ENCODE measurements around the gene TTC21B. TPM values are rescaled to one million over a fixed set of nuclear protein-coding genes. Genes with fewer than 3 reads are reported as not detected.

Gene TTC21B
- total RNA-seq, 3 donors from 2014 or later, result 28.6 to 54.3 (median 49.8) TPM

DNA sequence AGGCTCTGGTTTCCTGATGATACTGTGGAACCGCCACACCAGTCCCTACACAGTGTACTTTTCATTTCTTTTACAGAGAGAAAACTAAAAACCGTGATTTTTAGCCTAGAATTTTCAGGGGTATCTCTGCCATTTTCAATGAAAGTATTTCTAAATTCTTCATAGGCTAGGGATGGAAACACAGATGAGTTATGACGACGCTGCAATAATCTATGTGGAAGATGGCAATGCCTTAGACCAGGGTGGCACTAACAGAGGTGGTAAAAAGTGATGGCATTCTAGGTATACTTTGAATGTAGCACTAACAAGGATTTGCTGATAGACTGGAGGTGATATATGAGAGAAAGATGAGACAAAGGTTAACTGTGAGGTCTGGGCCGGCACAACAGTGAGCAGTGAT lies 56.5 kb downstream of the TTC21B start:
- Histone ChIP-seq H3K27ac (no peak overlapping the region), H3K36me3 (no peaks in the 10 kb centered on the region), H3K4me3 (no peak overlapping the region), H3K4me1 (peaks cover 0 to 8% of the 10 kb centered on the region in 2 donors), H3K27me3 (no peaks in the 10 kb centered on the region), H3K9me3 (no peaks in the 10 kb centered on the region)
- TF ChIP-seq POLR2A (IDR thresholded peaks at IDR 0.05) (no peak), POLR2AphosphoS5 (IDR thresholded peaks at IDR 0.05) (no peak)
- DNase-seq (ENCODE audit: low spot score in 2 of 2), result no peak
- intact Hi-C loops (cut with DNase I; ENCODE audit: low total_unique reads), result no loop called here

DNA sequence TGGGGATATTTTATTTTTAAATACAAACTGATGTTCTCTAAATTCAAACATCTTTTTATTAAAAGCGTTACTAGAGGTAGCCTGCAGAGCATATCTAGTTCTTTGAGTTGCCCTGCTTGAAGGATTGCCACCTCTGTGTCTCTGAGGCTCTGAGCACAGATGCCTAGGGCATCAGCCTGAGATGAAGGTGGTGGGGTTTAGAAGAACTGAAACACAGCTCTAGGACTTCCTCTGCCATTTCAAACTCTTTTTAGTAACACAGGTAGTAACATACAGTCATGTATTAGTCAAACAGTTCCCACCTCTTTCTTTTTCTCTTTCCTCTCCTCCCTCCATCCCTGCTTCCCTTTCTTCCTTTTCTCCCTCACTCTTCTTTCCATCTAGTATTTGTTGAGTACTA lies 57.6 kb downstream of the TTC21B start:
- DNase-seq (ENCODE audit: low spot score in 2 of 2), result no peak
- Histone ChIP-seq H3K27ac (no peak overlapping the region), H3K4me1 (peaks cover 0 to 8% of the 10 kb centered on the region in 2 donors), H3K9me3 (no peaks in the 10 kb centered on the region), H3K27me3 (no peaks in the 10 kb centered on the region), H3K4me3 (no peak overlapping the region), H3K36me3 (no peaks in the 10 kb centered on the region)
- intact Hi-C loops (cut with DNase I; ENCODE audit: low total_unique reads), result no loop called here
- TF ChIP-seq, protein P1, sequence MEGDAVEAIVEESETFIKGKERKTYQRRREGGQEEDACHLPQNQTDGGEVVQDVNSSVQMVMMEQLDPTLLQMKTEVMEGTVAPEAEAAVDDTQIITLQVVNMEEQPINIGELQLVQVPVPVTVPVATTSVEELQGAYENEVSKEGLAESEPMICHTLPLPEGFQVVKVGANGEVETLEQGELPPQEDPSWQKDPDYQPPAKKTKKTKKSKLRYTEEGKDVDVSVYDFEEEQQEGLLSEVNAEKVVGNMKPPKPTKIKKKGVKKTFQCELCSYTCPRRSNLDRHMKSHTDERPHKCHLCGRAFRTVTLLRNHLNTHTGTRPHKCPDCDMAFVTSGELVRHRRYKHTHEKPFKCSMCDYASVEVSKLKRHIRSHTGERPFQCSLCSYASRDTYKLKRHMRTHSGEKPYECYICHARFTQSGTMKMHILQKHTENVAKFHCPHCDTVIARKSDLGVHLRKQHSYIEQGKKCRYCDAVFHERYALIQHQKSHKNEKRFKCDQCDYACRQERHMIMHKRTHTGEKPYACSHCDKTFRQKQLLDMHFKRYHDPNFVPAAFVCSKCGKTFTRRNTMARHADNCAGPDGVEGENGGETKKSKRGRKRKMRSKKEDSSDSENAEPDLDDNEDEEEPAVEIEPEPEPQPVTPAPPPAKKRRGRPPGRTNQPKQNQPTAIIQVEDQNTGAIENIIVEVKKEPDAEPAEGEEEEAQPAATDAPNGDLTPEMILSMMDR (IDR thresholded peaks at IDR 0.05), result no peak
- TF ChIP-seq POLR2A (IDR thresholded peaks at IDR 0.05) (no peak), POLR2AphosphoS5 (IDR thresholded peaks at IDR 0.05) (no peak)

DNA sequence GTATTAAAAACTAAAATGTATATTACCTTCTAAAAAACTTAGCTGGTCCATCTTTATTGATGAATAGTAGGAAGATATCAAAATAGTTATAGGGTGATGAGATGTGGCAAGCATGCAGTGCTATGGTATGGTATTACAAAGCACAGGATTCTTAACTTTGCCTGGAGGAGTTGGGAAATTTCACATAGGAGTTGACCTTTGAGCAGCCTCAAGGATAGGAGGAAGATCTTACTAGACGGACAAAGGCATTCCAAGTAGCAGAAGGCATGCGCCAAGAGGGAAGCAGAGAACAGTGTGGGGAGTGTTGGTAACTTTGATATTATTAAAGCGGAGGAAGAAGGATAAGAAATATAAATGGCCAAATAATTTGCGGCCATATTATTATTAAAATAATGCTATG lies 60.0 kb downstream of the TTC21B start:
- DNase-seq (ENCODE audit: low spot score in 2 of 2), result no peak
- TF ChIP-seq, protein P1 (IDR thresholded peaks at IDR 0.05), result no peak
- no peak for TF ChIP-seq POLR2A (IDR thresholded peaks at IDR 0.05)
- no peak for TF ChIP-seq POLR2AphosphoS5 (IDR thresholded peaks at IDR 0.05)
- no peak overlapping the region for H3K27ac ChIP-seq
- H3K4me3 ChIP-seq, result no peak overlapping the region
- no peaks in the 10 kb centered on the region for H3K36me3 ChIP-seq
- H3K4me1 ChIP-seq, result peaks cover 0 to under 1% of the 10 kb centered on the region in 2 donors
- no peaks in the 10 kb centered on the region for H3K27me3 ChIP-seq
- H3K9me3 ChIP-seq, result no peaks in the 10 kb centered on the region
- intact Hi-C loops (cut with DNase I; ENCODE audit: low total_unique reads), result no loop called here

GRCh38 chr2:165892526-165892925 lies 61.0 kb downstream of the TTC21B start:
- DNase-seq (ENCODE audit: low spot score in 2 of 2), result no peak
- Histone ChIP-seq H3K36me3 (no peaks in the 10 kb centered on the region), H3K4me3 (no peak overlapping the region)

DNA sequence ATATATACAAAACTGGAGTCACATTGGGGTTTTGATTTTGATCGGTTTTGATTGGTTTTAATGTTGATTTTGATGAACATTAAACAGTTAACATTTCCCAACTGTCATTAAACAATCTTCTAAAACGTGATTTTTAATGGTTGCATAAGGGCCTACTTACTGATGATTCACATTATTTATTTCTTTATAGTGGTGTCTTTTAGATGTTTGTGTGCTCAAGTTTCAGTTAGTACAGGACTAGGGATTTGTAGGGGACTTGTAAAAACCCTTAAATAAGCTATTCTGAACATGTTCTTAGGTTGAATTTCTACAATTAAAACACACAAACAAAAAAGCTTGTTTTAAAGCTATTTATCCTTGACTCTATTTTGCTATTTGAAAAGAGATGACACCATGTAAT lies 61.6 kb downstream of the TTC21B start:
- no peak overlapping the region for H3K27ac ChIP-seq
- no peaks in the 10 kb centered on the region for H3K9me3 ChIP-seq
- no peaks in the 10 kb centered on the region for H3K27me3 ChIP-seq
- TF ChIP-seq, protein P1 (IDR thresholded peaks at IDR 0.05), result no peak
- TF ChIP-seq POLR2A (IDR thresholded peaks at IDR 0.05) (no peak), POLR2AphosphoS5 (IDR thresholded peaks at IDR 0.05) (no peak)
- H3K4me3 ChIP-seq, result no peak overlapping the region
- peaks cover 2% of the 10 kb centered on the region for H3K36me3 ChIP-seq
- no peak for DNase-seq (ENCODE audit: low spot score in 2 of 2)
- no peaks in the 10 kb centered on the region for H3K4me1 ChIP-seq
- intact Hi-C loops (cut with DNase I; ENCODE audit: low total_unique reads), result no loop called here

More at GRCh38 chr2:165892526-165892925, 61.0 kb downstream of the TTC21B start:
- intact Hi-C loops (cut with DNase I; ENCODE audit: low total_unique reads), result no loop called here
- H3K9me3 ChIP-seq, result no peaks in the 10 kb centered on the region
- no peaks in the 10 kb centered on the region for H3K4me1 ChIP-seq
- no peak overlapping the region for H3K27ac ChIP-seq
- H3K27me3 ChIP-seq, result no peaks in the 10 kb centered on the region
- TF ChIP-seq POLR2A (IDR thresholded peaks at IDR 0.05) (no peak), POLR2AphosphoS5 (IDR thresholded peaks at IDR 0.05) (no peak)
- TF ChIP-seq, protein P1 (IDR thresholded peaks at IDR 0.05), result no peak

DNA sequence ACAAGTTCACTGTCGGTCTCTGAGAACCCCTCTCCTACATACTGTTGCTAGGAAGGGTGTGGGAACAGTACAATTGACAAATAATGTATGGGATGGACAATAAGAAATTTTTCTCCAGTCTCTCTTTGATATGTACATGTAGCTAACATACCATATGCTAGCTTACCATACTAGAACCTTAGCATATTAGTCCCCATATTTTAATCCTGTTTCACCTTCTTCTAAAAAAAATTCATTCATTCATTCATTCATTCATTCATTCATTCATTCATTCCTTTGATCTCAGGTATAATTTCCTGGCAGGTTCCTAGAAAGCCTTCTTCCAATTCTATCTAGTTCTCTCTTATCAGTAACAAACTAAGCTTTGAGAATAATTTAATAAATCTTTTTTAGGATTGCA lies 62.2 kb downstream of the TTC21B start:
- H3K4me3 ChIP-seq, result no peak overlapping the region
- H3K36me3 ChIP-seq, result peaks cover 3% of the 10 kb centered on the region
- H3K27ac ChIP-seq, result no peak overlapping the region
- no peak for TF ChIP-seq POLR2A (IDR thresholded peaks at IDR 0.05)
- no peak for TF ChIP-seq POLR2AphosphoS5 (IDR thresholded peaks at IDR 0.05)
- TF ChIP-seq, protein P1 (IDR thresholded peaks at IDR 0.05), result no peak
- no peak for DNase-seq (ENCODE audit: low spot score in 2 of 2)
- H3K4me1 ChIP-seq, result no peaks in the 10 kb centered on the region
- intact Hi-C loops (cut with DNase I; ENCODE audit: low total_unique reads), result no loop called here
- H3K9me3 ChIP-seq, result no peaks in the 10 kb centered on the region
- no peaks in the 10 kb centered on the region for H3K27me3 ChIP-seq
